H1 (cell line): ENCODE results near the gene HSD17B13.

Source experiments
- ASH2L ChIP-seq: fragments of 200-600, 300-600 bp; sonication (generic); IDR thresholded peaks from one replicate; pipeline ENCODE4 v1.7.1; 2017; ENCODE audit warnings: low read length
- BCL11A ChIP-seq, 2 experiments: IDR thresholded peaks; one replicate each; pipeline ENCODE4 v1.6.1; 2011; ENCODE audit warnings: low read depth in 2 of 2, low read length in 2 of 2, mild to moderate bottlenecking in 2 of 2
- CEBPB ChIP-seq: IDR thresholded peaks from 2 replicates; pipeline ENCODE4 v1.6.1; 2012; ENCODE audit warnings: low read depth, low read length
- EP300 ChIP-seq, 2 experiments: IDR thresholded peaks; 1 replicate in 1 of 2; 2 replicates in 1 of 2; pipeline ENCODE4 v1.6.1; 2011 to 2012; ENCODE audit warnings: low read depth in 2 of 2, low read length in 2 of 2, mild to moderate bottlenecking in 2 of 2, borderline replicate concordance in 1 of 2, inconsistent platforms in 1 of 2, moderate library complexity in 1 of 2
- FOSL1 ChIP-seq: IDR thresholded peaks from 2 replicates; pipeline ENCODE4 v1.6.1; 2011; ENCODE audit warnings: mild to moderate bottlenecking, low read depth, low read length, moderate library complexity; ENCODE audit not compliant: insufficient read depth
- HDAC2 ChIP-seq, 2 experiments: fragments of 300-600 bp in 1 of 2; sonication (generic) in 1 of 2; IDR thresholded peaks; 2 replicates each; pipeline ENCODE4 v1.6.1; 2011 to 2012; ENCODE audit warnings: low read depth in 2 of 2, low read length in 2 of 2, mild to moderate bottlenecking in 2 of 2, moderate library complexity in 2 of 2, borderline replicate concordance in 1 of 2, inconsistent platforms in 1 of 2
- KDM1A ChIP-seq: fragments of 200-600, 300-600 bp; sonication (generic); IDR thresholded peaks from 2 replicates; pipeline ENCODE4 v1.7.1; 2016; ENCODE audit warnings: mild to moderate bottlenecking, low read length, borderline replicate concordance
- POLR2AphosphoS5 ChIP-seq: IDR thresholded peaks from 2 replicates; pipeline ENCODE4 v1.6.1; 2011; ENCODE audit warnings: low read depth, low read length
- RFX5 ChIP-seq: IDR thresholded peaks from 2 replicates; pipeline ENCODE4 v1.6.1; 2011; ENCODE audit warnings: low read depth, low read length, improper control_type of control experiment, borderline replicate concordance
- YY1 ChIP-seq: IDR thresholded peaks from 2 replicates; pipeline ENCODE4 v1.6.1; 2011; ENCODE audit warnings: low read depth, mild to moderate bottlenecking, low read length
- TF ChIP-seq, protein P1 (sequence below), 3 experiments: IDR thresholded peaks; 1 replicate in 2 of 3; 2 replicates in 1 of 3; pipeline versions ENCODE4 v1.5.1 to v1.6.1; 2011; ENCODE audit warnings: low read length in 3 of 3, mild to moderate bottlenecking in 3 of 3, inconsistent platforms in 2 of 3, low read depth in 1 of 3, moderate library complexity in 1 of 3; ENCODE audit not compliant: insufficient read depth in 1 of 3; ENCODE audit errors: control extremely low read depth in 1 of 3
- TF ChIP-seq, protein P2 (sequence below): IDR thresholded peaks from 2 replicates; pipeline ENCODE4 v1.6.1; 2011; ENCODE audit warnings: low read depth, mild to moderate bottlenecking, low read length; ENCODE audit not compliant: insufficient read depth

DNA sequence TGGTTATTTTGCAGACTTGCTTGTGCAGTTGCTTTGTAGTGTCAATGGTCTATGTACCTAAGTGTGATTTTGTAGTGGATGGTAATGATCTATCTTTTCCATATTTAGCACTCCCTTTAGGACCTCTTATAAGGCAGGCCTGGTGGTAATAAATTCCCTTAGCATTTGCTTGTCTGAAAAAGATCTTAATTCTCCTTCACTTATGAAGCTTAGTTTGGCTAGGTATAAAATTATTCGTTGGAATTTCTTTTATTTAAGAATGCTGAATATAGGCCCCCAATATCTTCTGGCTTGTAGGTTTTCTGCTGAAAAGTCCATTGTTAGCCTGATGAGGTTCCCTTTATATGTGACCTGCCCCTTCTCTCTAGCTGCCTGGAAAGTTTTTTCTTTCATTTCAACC lies 10.6 kb upstream of the HSD17B13 start:
- TF ChIP-seq, protein P1, sequence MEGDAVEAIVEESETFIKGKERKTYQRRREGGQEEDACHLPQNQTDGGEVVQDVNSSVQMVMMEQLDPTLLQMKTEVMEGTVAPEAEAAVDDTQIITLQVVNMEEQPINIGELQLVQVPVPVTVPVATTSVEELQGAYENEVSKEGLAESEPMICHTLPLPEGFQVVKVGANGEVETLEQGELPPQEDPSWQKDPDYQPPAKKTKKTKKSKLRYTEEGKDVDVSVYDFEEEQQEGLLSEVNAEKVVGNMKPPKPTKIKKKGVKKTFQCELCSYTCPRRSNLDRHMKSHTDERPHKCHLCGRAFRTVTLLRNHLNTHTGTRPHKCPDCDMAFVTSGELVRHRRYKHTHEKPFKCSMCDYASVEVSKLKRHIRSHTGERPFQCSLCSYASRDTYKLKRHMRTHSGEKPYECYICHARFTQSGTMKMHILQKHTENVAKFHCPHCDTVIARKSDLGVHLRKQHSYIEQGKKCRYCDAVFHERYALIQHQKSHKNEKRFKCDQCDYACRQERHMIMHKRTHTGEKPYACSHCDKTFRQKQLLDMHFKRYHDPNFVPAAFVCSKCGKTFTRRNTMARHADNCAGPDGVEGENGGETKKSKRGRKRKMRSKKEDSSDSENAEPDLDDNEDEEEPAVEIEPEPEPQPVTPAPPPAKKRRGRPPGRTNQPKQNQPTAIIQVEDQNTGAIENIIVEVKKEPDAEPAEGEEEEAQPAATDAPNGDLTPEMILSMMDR (IDR thresholded peaks at IDR 0.05; ENCODE audit: control extremely low read depth in 1 of 3, insufficient read depth in 1 of 3, low read depth in 1 of 3, low read length in 3 of 3) = no peak
- TF ChIP-seq YY1 = no peak
- TF ChIP-seq KDM1A = no peak
- no peak for TF ChIP-seq HDAC2 (IDR thresholded peaks at IDR 0.05; ENCODE audit: borderline replicate concordance in 1 of 2, low read depth in 2 of 2, low read length in 2 of 2)
- no peak for TF ChIP-seq ASH2L
- no peak for TF ChIP-seq RFX5
- TF ChIP-seq, protein P2, sequence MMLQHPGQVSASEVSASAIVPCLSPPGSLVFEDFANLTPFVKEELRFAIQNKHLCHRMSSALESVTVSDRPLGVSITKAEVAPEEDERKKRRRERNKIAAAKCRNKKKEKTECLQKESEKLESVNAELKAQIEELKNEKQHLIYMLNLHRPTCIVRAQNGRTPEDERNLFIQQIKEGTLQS = no peak
- no peak for TF ChIP-seq FOSL1
- TF ChIP-seq BCL11A (IDR thresholded peaks at IDR 0.05; ENCODE audit: low read depth in 2 of 2, low read length in 2 of 2) = no peak
- no peak for TF ChIP-seq EP300 (IDR thresholded peaks at IDR 0.05; ENCODE audit: borderline replicate concordance in 1 of 2, low read depth in 2 of 2, low read length in 2 of 2)
- TF ChIP-seq CEBPB = no peak
- TF ChIP-seq POLR2AphosphoS5 = no peak
